GM15510 (cell line): Measurements from ENCODE around the gene ECE1.

ENCODE experiments used
- POLR2A ChIP-seq: IDR thresholded peaks from 3 replicates; pipeline ENCODE4 v1.6.1; 2011; ENCODE audit warnings: borderline replicate concordance; ENCODE audit not compliant: insufficient read length; ENCODE audit errors: extremely low read depth

Gene ECE1

DNA sequence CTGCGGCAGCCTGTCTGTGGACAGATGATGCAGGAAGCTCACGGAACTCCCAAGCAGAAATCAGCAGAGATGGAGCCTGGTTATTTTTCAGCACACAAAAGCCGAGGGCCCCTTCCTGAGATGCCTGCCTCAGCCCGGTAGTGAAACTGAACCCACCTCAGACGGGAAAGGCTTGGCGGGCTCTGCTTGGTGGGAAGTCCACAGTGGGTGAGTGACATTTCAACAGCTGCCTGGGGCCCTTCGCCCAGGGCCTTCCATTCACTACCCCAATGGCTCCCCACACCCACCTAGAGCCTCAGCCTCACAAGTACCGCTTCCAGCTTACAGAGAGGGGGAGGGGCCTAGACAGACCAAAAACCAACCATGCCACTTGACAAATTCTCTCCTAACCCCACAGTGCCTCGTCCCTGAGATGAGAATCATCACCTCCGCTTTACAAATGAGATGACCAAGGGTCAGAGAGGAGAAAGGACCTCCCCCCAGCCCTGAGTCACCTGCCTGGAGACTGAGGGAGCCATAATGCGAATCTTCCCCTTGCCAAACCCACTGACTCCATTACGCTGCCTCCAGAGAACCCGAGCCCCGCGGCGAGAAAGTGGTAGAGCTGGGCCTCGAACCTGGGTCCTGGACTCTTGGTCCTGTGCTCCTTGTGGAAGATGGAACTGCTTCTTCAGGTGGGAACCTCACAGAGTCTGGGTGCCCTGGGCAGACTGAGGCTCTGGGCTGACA, 3.4 kb upstream of the ECE1 start:
- TF ChIP-seq POLR2A, result peak; percentile 12

DNA sequence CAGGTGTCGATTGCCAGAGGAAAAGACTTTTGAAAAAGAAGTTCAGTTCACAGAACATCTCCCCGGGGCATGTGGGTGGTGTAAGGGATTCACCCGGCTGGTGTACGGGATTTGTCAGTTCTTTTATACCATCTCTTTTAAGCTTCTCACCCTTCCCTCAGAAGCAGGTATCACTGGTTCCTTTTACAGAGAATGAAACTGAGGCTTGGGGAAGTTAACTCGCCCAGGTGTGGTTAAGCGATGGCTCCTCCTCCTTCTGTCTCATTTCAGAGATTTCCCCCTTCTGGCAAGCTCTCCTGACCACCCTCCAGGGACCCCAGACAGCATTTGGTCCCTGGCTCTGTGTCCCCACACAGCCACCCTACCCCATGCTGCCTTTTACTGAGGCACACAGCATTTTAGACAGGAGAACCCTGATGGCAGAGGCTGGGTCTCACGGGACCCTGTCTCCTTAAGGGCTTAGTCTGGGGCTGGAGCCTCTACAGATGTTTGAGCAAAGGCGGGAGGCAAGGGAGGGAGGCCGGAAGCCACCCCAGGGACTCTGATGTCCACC, 2.8 kb upstream of the ECE1 start:
- TF ChIP-seq POLR2A, result peak; percentile 12

DNA sequence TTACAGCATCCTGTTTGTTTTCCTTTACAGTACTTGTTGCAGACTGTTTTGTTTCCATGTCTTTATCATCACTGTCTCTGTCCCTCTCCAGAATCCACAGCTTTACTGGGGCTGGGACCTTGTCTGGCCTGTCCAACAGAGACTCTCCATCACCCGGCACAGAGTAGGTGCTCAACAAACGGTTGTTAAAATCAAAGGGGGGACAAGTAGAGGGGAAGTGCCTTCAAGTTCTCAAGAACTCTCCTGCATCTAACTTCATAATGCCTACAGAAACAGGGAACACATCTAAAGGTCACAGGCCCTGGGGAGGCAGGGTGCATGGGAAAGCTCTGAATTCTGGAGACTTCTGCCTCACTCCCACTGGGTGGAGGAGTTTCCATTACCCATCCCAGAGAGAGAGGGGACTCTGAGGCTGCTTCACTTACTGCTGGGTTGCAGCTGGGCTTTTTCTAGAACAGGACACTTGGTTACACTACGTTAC, 2.3 kb upstream of the ECE1 start:
- no peak for TF ChIP-seq POLR2A

DNA sequence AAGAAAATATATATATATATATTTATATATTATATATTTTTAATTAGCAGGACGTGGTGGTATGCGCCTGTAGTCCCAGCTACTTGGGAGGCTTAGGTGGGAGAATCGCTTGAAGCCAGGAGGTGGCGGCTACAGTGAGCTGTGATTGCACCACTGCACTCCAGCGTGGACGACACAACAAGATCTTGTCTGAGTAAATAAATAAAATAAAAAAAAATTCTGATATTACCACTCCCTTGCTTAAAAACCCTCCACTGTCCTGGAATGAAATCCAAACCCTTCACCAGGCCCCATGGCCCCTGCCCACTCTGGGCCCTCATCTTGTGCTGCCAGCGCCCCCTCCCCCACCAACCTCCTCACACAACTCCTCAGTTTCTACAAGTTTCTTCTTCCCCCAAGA, 1.7 kb upstream of the ECE1 start:
- TF ChIP-seq POLR2A, result no peak

DNA sequence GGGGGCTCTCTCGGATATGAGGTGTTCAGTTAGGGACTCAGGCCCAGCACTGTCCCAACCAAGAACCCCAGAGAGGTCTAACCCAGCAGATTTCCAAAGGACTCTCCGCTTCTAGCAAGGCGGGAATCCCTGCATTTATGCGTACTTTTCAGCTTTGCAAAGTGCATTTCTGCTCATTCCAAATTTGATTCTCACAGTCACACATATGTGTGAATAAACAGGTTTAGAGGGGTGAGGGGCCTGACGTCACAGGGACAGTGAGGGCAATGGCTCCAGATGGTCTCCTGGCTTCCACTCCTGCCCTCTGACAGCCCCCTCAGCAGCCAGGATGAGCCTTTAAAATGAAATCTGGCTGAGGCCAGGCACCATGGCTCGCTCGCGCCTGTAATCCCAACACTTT, 921 bp upstream of the ECE1 start:
- TF ChIP-seq POLR2A, result no peak

DNA sequence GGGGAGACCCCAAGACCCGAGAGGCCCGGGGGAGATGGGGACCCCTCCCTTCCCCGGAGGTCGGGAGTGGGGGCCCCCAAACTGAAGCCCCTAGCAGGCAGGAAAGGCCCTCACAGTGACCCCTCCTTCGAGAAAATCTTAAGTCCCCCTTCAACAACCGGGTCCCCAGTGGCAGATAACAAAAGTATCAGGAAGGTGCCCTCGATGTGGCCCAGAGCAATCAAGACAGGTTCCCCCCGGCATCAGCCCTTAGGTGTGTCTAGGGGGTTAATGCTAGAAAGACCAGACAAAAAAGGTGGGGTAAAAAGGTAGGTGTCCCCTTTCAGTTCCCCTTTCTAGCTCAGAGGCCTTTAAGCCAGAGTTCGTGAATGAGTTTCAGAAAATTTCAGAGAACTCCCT, 282 bp upstream of the ECE1 start:
- TF ChIP-seq POLR2A, result no peak

DNA sequence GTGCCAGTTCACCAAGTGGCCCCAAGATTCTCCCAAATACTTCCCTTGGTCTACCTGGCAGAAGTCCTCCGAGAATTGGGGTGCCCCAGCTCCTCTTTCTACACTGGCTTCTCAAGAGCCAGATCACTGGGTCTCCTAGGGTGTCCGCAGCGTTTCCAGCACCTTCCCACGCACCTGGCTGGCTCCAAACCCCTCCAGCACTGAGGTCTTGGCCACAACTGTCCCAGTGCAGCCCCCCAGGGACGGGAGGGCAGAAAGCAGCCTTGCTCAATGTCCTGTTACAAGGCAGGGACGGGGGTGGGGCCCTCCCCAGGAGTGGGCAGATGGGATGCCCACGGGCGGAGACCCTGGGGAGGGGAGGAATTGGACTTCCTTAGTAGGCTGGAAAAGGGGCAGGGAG, 1.1 kb downstream of the ECE1 start:
- no peak for TF ChIP-seq POLR2A

DNA sequence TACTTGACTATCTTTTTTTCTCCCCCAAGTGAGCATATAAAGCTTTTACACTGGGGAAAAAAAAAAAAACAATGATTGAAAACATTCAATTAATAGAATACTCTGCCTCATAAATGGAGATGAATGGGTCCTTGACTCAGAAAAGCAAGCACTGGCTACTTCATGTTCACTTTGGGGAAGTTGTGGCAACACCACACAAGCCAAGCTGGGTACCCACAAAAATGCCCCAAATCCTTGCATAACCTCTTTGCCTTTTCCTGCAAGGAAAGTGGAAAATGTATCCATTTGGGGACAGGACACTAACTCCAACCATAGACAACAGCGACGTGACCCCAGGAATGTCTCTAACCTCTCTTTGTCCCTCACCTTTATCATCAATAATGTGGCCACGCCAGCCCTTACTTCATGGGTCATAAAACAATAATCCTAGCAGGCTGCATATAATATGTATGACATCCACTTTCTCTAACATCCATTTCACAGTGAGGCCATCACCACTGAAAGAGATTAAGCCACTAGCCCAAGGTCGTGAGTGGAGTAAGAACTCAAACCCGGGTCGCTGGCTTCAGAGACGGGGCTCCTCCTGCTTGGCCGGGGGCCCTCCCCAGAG, 2.3 kb downstream of the ECE1 start:
- TF ChIP-seq POLR2A, result no peak

DNA sequence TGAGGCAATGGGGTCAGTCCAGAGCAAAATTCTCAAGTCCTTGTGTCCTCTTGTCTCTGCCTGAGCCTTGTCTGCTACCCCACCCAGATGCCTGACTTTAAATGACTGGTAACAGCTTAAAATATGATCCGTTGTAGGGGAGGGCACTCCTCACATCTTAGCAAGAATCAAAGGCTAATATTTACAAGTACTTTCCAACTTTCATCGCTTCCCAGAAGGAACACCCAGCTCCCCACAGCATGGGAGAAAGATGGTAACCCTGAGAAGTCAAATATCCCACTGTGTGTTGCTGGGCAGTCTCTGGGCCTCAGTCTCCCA, 5.2 kb downstream of the ECE1 start:
- TF ChIP-seq POLR2A, result no peak

DNA sequence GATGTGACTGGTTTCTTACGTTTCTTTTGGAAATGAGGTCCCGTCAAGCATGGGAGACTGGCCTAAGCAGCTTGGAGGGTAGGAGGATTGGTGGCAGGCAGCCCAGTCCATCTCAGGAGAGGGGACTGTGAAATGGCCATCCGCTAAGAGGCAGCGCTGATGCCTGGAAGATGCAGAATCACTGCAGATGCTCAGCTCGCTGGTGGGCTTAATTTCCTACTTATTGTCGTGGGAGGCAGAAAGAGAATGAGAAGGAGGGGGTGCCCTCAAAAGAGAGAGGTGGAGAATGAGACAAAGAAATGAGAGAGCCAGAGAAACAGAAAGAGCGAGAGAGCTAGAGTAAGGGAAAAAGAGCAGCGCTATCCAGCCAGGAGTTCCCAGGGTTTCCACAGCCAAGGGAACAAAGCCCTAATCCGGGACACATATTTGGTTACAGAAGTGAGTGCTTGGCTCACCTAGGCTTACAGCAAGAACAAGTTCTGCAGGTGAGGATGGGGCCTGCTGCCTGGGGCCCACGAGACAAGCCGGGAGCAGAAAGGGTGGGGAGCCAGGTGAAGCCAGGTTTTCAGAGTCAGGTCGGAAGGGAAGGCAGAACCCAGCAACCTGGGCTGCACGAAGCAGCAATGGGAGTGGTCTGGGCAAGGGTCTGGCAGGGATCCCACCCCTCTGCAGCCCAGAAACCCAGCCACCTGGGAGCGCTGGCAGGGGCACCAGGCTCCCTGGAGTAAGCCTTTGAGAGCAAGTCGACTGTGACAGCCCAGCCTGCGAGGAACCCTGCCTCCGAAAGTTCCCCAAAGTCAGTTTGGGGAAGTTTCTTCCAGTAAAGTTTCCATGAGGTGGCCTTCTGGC, 5.8 kb downstream of the ECE1 start:
- TF ChIP-seq POLR2A, result no peak

DNA sequence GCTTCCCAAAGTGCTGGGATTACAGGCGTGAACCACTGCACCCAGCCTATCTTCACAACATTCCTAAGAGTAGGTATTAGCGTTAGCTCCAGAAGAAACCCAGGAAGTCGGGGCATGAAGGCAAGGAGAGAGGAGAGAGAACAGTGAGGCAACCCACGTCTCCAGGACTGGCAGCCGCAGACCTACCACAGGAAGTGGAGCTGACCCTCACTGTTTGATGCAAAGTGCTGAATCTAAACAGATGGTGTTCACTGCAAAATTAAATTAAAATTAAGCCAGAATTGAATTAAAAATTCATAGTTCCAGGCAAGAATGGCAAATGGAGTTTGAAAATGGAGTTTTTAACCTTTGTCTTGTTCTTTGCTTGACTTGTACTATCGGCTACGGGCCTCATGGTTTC, 6.7 kb downstream of the ECE1 start:
- no peak for TF ChIP-seq POLR2A

DNA sequence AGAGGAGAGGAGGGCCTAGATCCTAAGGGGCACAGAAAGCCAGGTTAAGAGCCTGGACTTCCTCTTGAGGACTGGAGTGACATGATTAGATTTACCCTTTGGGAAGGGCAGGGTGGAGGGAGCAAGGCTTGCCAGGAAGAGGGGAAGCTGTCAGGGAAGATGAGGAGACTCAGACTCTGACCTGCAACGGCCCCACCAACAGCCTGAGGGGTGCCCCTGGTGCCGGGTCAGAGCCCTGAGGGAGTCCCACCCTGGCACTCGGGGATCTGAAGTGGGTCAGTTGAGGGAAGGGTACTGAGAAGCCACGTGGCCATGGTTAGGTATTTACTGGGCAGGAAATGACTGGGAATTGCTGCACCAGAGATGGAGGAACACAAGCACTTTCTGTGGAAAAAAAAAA, 9.8 kb downstream of the ECE1 start:
- TF ChIP-seq POLR2A, result no peak

DNA sequence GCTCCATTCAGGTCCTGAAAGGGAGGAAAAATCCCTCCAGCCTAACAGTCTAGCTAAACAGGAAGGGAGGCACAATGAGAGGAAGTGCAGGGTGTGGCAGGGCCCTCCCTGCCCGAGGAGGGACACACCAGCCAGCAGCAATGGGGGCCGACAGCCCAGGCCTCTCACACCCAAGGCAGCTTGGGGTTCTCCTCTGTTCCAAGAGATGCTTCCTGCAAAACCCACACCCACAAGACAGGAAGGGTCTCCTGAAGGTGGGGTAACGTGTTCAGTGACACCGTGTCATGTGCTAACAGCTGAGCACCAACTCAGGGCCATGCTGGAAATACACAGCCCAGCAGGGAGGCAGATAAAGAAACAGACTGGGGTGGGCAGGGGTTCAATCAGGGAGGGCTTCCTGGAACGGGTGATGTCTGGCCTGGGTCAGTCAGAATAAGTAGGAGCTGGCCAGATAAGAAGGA, 10.2 kb downstream of the ECE1 start:
- TF ChIP-seq POLR2A, result no peak

DNA sequence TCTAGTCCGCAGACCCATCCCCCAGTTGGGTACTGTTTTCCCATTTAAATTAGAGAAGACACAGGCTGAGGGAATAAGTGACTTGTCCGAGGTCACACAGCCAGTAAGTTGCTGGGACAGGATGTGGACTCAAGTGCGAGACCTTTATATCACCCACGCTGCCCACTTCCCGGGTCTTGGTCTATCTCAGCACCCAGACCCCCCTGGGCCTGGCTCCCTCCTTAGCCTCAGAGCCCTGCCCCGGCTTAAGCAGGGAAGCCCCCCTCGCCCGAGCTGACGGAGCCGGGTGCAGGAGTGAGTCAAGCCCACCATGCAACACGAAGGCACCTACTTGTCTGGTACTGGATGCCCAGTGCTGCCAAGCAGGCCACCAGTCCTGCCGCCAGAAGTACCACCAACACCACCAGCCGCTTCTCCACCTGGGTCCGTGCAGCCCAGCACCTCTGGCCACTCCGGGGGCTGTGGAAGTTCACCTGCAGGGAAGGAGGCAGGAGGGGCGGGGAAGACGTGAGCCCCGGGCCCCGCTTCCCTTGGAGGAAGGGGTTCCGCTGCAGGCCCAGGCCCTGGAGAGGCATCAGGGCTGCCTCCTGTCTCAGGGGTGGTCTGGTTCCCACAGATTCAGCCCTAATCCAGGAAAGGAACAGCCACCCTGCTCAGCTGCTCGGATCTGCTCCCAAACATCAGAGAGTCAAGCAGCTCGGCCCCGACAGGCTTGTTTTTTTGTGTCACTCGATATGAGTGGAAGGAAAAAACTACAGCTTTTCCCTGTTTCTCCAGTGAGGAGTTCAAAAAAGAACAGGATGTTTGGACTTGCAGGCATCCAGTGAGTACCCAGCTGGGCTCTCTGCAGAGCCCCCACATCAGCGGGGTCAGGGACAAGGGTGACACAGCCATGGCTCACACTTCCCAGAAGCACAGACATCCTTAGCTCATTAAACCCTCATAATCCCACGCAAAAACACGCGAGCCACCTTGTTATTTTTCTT, 11.1 kb downstream of the ECE1 start:
- TF ChIP-seq POLR2A, result no peak
